H1 (cell line): ENCODE data around the gene SNX13. TPM values are rescaled to one million over a fixed set of nuclear protein-coding genes. Genes with fewer than 3 reads are reported as not detected.

Experiments
- CTCF ChIA-PET: fragments of 300-600 bp; sonication (Branson Sonifier 250); formaldehyde crosslinking; loops from one replicate; lab custom pipeline; 2021; ENCODE audit not compliant: partially characterized antibody; lab: Charles Lee
- POLR2A ChIA-PET: fragments of 300-600 bp; sonication (Branson Sonifier 250); formaldehyde crosslinking; loops from one replicate; lab custom pipeline; 2021; ENCODE audit warnings: inconsistent platforms; ENCODE audit not compliant: partially characterized antibody; lab: Charles Lee
- DNase-seq, 2 experiments: peaks; one replicate each; pipeline versions ENCODE4 v3.0.0 to v3.0.0-alpha.2; 2010 to 2022; ENCODE audit warnings: low spot score in 2 of 2, low read depth in 1 of 2, mixed read lengths in 1 of 2
- FAIRE-seq: peaks from 2 replicates; lab custom pipeline; 2011; peaks lifted over from hg19 to GRCh38; lab: Jason Lieb, UNC
- H2AFZ ChIP-seq: 2 replicates; pipeline ENCODE4 v1.8.1; 2012; ENCODE audit warnings: low read length, inconsistent platforms
- H2AK5ac ChIP-seq: 2 replicates; pipeline ENCODE4 v1.6.1; 2013; ENCODE audit warnings: low read depth, low read length
- H2BK120ac ChIP-seq: replicated peaks from 2 replicates; pipeline ENCODE3; 2013; ENCODE audit warnings: low read depth, low read length, inconsistent platforms
- H2BK12ac ChIP-seq: 2 replicates; pipeline ENCODE4 v1.6.1; 2013; ENCODE audit warnings: low read depth, low read length
- H2BK15ac ChIP-seq: 2 replicates; pipeline ENCODE4 v1.6.1; 2013; ENCODE audit warnings: low read length
- H2BK20ac ChIP-seq: 2 replicates; pipeline ENCODE4 v1.6.1; 2013; ENCODE audit warnings: low read length
- H2BK5ac ChIP-seq: 2 replicates; pipeline ENCODE4 v1.6.1; 2013; ENCODE audit warnings: low read depth, low read length
- H3K14ac ChIP-seq: 2 replicates; pipeline ENCODE4 v1.6.1; 2013; ENCODE audit warnings: inconsistent platforms; ENCODE audit not compliant: insufficient read length
- H3K18ac ChIP-seq: 2 replicates; pipeline ENCODE4 v1.6.1; 2013; ENCODE audit warnings: low read length; ENCODE audit errors: extremely low read depth
- H3K23ac ChIP-seq: 2 replicates; pipeline ENCODE4 v1.6.1; 2013; ENCODE audit warnings: inconsistent platforms; ENCODE audit not compliant: insufficient read length
- H3K23me2 ChIP-seq: 2 replicates; pipeline ENCODE4 v1.6.1; 2013; ENCODE audit warnings: low read depth, low read length
- H3K27ac ChIP-seq: 2 replicates; pipeline ENCODE4 v1.6.1; 2011; ENCODE audit warnings: low read depth, low read length, inconsistent platforms
- H3K27me3 ChIP-seq, 4 experiments: replicated peaks in 1 of 4; 1 replicate in 1 of 4; 2 replicates in 3 of 4; pipeline versions ENCODE4 v1.6.1 to v1.8.1; 2011 to 2013; ENCODE audit warnings: low read length in 3 of 4, mild to moderate bottlenecking in 3 of 4, inconsistent platforms in 2 of 4, mixed read lengths in 2 of 4, moderate library complexity in 1 of 4; ENCODE audit not compliant: control insufficient read depth in 3 of 4, insufficient read depth in 3 of 4; ENCODE audit errors: extremely low read depth in 1 of 4
- H3K36me3 ChIP-seq, 4 experiments: 2 replicates each; pipeline versions ENCODE4 v1.6.1 to v1.8.1; 2011 to 2013; ENCODE audit warnings: mild to moderate bottlenecking in 4 of 4, low read length in 3 of 4, moderate library complexity in 2 of 4, control low read depth in 1 of 4, inconsistent platforms in 1 of 4; ENCODE audit not compliant: insufficient read depth in 4 of 4, control insufficient read depth in 2 of 4
- H3K4ac ChIP-seq: replicated peaks from 2 replicates; pipeline ENCODE3; 2013; ENCODE audit warnings: low read length, low read depth, mixed read lengths, inconsistent platforms; ENCODE audit not compliant: insufficient read length
- H3K4me1 ChIP-seq, 4 experiments: replicated peaks in 1 of 4; 1 replicate in 1 of 4; 2 replicates in 3 of 4; pipeline versions ENCODE4 v1.6.1 to v1.8.1; 2011 to 2013; ENCODE audit warnings: low read length in 3 of 4, inconsistent platforms in 2 of 4, mixed read lengths in 1 of 4; ENCODE audit not compliant: insufficient read depth in 4 of 4, control insufficient read depth in 3 of 4
- H3K4me2 ChIP-seq, 2 experiments: 2 replicates each; pipeline versions ENCODE4 v1.6.1 to v1.8.1; 2011 to 2013; ENCODE audit warnings: low read depth in 2 of 2, low read length in 2 of 2, control low read depth in 1 of 2, inconsistent platforms in 1 of 2, mild to moderate bottlenecking in 1 of 2; ENCODE audit not compliant: insufficient read depth in 1 of 2
- H3K4me3 ChIP-seq, 4 experiments: fragments of 200-600, 300-600 bp in 1 of 4; sonication (generic), shearing (Covaris generic), sonication (Bioruptor Twin) in 1 of 4; 2 replicates each; pipeline versions ENCODE4 v1.5.1 to v1.8.1; 2011 to 2016; ENCODE audit warnings: low read length in 4 of 4, low read depth in 3 of 4, control low read depth in 2 of 4, inconsistent platforms in 2 of 4, mild to moderate bottlenecking in 2 of 4, mixed read lengths in 1 of 4, moderate library complexity in 1 of 4; ENCODE audit not compliant: insufficient read depth in 2 of 4; ENCODE audit errors: extremely low read depth in 1 of 4
- H3K56ac ChIP-seq: replicated peaks from 2 replicates; pipeline ENCODE3; 2013; ENCODE audit warnings: low read depth, mild to moderate bottlenecking, mixed read lengths, low read length, inconsistent platforms; ENCODE audit not compliant: insufficient read length
- H3K79me1 ChIP-seq: 2 replicates; pipeline ENCODE4 v1.6.1; 2013; ENCODE audit warnings: low read depth, low read length, control low read depth
- H3K79me2 ChIP-seq, 2 experiments: 2 replicates each; pipeline versions ENCODE4 v1.6.1 to v1.8.1; 2012 to 2013; ENCODE audit warnings: low read length in 2 of 2, mild to moderate bottlenecking in 2 of 2, inconsistent platforms in 1 of 2; ENCODE audit not compliant: insufficient read depth in 2 of 2, control insufficient read depth in 1 of 2
- H3K9ac ChIP-seq, 4 experiments: replicated peaks in 1 of 4; 1 replicate in 1 of 4; 2 replicates in 3 of 4; pipeline versions ENCODE4 v1.6.1 to v1.8.1; 2011 to 2013; ENCODE audit warnings: low read depth in 3 of 4, low read length in 3 of 4, control low read depth in 2 of 4, mild to moderate bottlenecking in 2 of 4, moderate library complexity in 2 of 4, inconsistent platforms in 1 of 4; ENCODE audit errors: extremely low read depth in 1 of 4
- H3K9me3 ChIP-seq, 2 experiments: 2 replicates each; pipeline versions ENCODE4 v1.6.1 to v1.8.1; 2012 to 2013; ENCODE audit warnings: mild to moderate bottlenecking in 2 of 2, moderate library complexity in 2 of 2, control low read depth in 1 of 2, inconsistent platforms in 1 of 2, low read depth in 1 of 2, low read length in 1 of 2, mixed read lengths in 1 of 2; ENCODE audit not compliant: insufficient read depth in 2 of 2
- H4K20me1 ChIP-seq, 2 experiments: replicated peaks in 1 of 2; 2 replicates each; pipeline versions ENCODE3 to v1.8.1; 2011 to 2013; ENCODE audit warnings: inconsistent platforms in 2 of 2, low read length in 2 of 2, mild to moderate bottlenecking in 1 of 2; ENCODE audit not compliant: insufficient read depth in 2 of 2, control insufficient read depth in 1 of 2
- H4K5ac ChIP-seq: 2 replicates; pipeline ENCODE4 v1.6.1; 2013; ENCODE audit warnings: low read length, low read depth, mixed read lengths, inconsistent platforms; ENCODE audit not compliant: insufficient read length
- H4K8ac ChIP-seq: 2 replicates; pipeline ENCODE4 v1.8.0; 2013; ENCODE audit warnings: mild to moderate bottlenecking, moderate library complexity, low read length, inconsistent platforms; ENCODE audit not compliant: insufficient read depth; ENCODE audit errors: extremely low read depth
- H4K91ac ChIP-seq: replicated peaks from 2 replicates; pipeline ENCODE3; 2013; ENCODE audit warnings: low read length, mixed read lengths, inconsistent platforms; ENCODE audit not compliant: insufficient read length
- MAFK ChIP-seq: IDR thresholded peaks from 2 replicates; pipeline ENCODE4 v1.6.1; 2012; ENCODE audit warnings: low read depth, mild to moderate bottlenecking, improper control_type of control experiment, low read length
- SRF ChIP-seq: IDR thresholded peaks from 2 replicates; pipeline ENCODE4 v1.6.1; 2011; ENCODE audit warnings: mild to moderate bottlenecking, low read depth, low read length, moderate library complexity
- WGBS, 2 experiments: shearing (Covaris generic) in 1 of 2; methylation state at CpG; one replicate each; pipeline versions ENCODE4 v1.1.6 to v1.1.7; 2013 to 2015; ENCODE audit warnings: low lambda C conversion rate in 2 of 2, mixed read lengths in 2 of 2, inconsistent platforms in 1 of 2, low coverage in 1 of 2, missing lambda C conversion rate in 1 of 2; ENCODE audit not compliant: insufficient replicate concordance in 2 of 2, insufficient coverage in 1 of 2, insufficient read length in 1 of 2; ENCODE audit errors: extremely low coverage in 1 of 2, missing lambda C conversion rate in 1 of 2; 5-methylcytosine and 5-hydroxymethylcytosine counted together
- polyA plus RNA-seq, 7 experiments: library from polyadenylated mRNA; depleted of rRNA in 3 of 7; stranded (reverse) in 5 of 7; unstranded in 2 of 7; fragments of >200 nt in 5 of 7; fragments of 200-250 nt in 2 of 7; gene quantifications; 1 replicate in 5 of 7; 2 replicates in 1 of 7; 4 replicates in 1 of 7; pipeline versions ENCODE4 v1.2.1 to v1.2.3, GENCODE V29; 2011 to 2013; ENCODE audit warnings: missing spikeins in 2 of 7, mixed read lengths in 2 of 7
- total RNA-seq: library from RNA; stranded (reverse); fragmentation: NEBNext Ultra II Directional; extraction: Animal tissue kit (Norgen Biotek cat#: 25700); gene quantifications from 2 replicates; pipeline ENCODE4 v1.2.1, GENCODE V29; 2021

The SNX13 gene
- total and polyA plus RNA-seq, 2 of the 8 experiments (the other 6 are each of a cell fraction or from before 2014, with no cell fraction given) = 5.5 to 27.4 TPM

- no peak overlapping the region for H2BK5ac ChIP-seq
- H3K79me1 ChIP-seq = no peaks in the 10 kb centered on the region
- H3K4me3 ChIP-seq = no peak overlapping the region
- H4K20me1 ChIP-seq = no peaks in the 10 kb centered on the region
- no peak overlapping the region for H3K4me2 ChIP-seq
- no peak overlapping the region for H3K23ac ChIP-seq
- H3K79me2 ChIP-seq = no peaks in the 10 kb centered on the region
- H2BK20ac ChIP-seq = no peak overlapping the region
- no peak overlapping the region for H2BK12ac ChIP-seq
- no peak overlapping the region for H3K14ac ChIP-seq
- H3K4me1 ChIP-seq = no peaks in the 10 kb centered on the region
- no peak overlapping the region for H3K56ac ChIP-seq
- no peak for DNase-seq
- 90% methylated on average over 3 of the region's 3 CpGs; no CpG with 5 or more reads in 1 of the 2 experiments for WGBS, 2 experiments
- no peak overlapping the region for H3K9ac ChIP-seq
- H4K8ac ChIP-seq = no peak overlapping the region
- no peak overlapping the region for H3K18ac ChIP-seq
- POLR2A ChIA-PET = no interaction called here
- H3K9me3 ChIP-seq = no peaks in the 10 kb centered on the region
- no peaks in the 10 kb centered on the region for H3K27me3 ChIP-seq
- TF ChIP-seq MAFK (no peak), SRF (no peak)
- H3K4ac ChIP-seq = no peak overlapping the region
- no peak overlapping the region for H2AK5ac ChIP-seq
- no peak overlapping the region for H3K27ac ChIP-seq
- no peak overlapping the region for H2BK15ac ChIP-seq
- CTCF ChIA-PET = no interaction called here
- no peak overlapping the region for H2BK120ac ChIP-seq
- FAIRE-seq = no peak
- H3K36me3 ChIP-seq = peaks cover 0 to 7% (median 1%) of the 10 kb centered on the region in 4 experiments; a peak in 3 of 8 replicates
- no peak overlapping the region for H2AFZ ChIP-seq
- no peak overlapping the region for H4K91ac ChIP-seq
- H3K23me2 ChIP-seq = no peaks in the 10 kb centered on the region
- H4K5ac ChIP-seq = no peak overlapping the region
Observed at GRCh38 chr7:17816903-17817302, 123.4 kb downstream of the SNX13 start.
